HFF-Myc (cell line): ENCODE measurements around the gene CLEC3B.

Source experiments
- DNase-seq: peaks from one replicate; pipeline ENCODE4 v3.0.0-alpha.2; 2011; ENCODE audit warnings: low read depth; ENCODE audit errors: extremely low read depth
- H3K4me3 ChIP-seq: replicated peaks from 2 replicates; pipeline ENCODE4 v1.5.1; 2011; ENCODE audit warnings: low read depth, mild to moderate bottlenecking, control low read depth, low read length
- CTCF ChIP-seq: IDR thresholded peaks from 2 replicates; pipeline ENCODE4 v1.5.1; 2012; ENCODE audit warnings: mild to moderate bottlenecking, low read depth, low read length, control low read depth; ENCODE audit errors: missing control alignments

Gene CLEC3B

GRCh38 chr3:45037720-45038455 is 11.8 kb downstream of the CLEC3B start:
- peak; percentile 95 for DNase-seq
- H3K4me3 ChIP-seq, result no peak overlapping the region
- peak; percentile 95 for TF ChIP-seq CTCF

GRCh38 chr3:45041666-45042065 is 15.6 kb downstream of the CLEC3B start:
- no peak for TF ChIP-seq CTCF
- H3K4me3 ChIP-seq, result no peak overlapping the region
- no peak for DNase-seq

GRCh38 chr3:45042162-45042561 is 16.1 kb downstream of the CLEC3B start:
- no peak for DNase-seq
- no peak overlapping the region for H3K4me3 ChIP-seq
- no peak for TF ChIP-seq CTCF

GRCh38 chr3:45043728-45044299 is 17.7 kb downstream of the CLEC3B start:
- no peak overlapping the region for H3K4me3 ChIP-seq
- DNase-seq, result peak; percentile 77
- TF ChIP-seq CTCF, result peak; percentile 24

- no peak for TF ChIP-seq CTCF
- DNase-seq, result no peak
- no peak overlapping the region for H3K4me3 ChIP-seq
These were observed 22.1 kb downstream of the CLEC3B start for GRCh38 chr3:45048244-45048643.

- H3K4me3 ChIP-seq, result no peak overlapping the region
- DNase-seq, result no peak
- TF ChIP-seq CTCF, result no peak
These were observed 23.7 kb downstream of the CLEC3B start for GRCh38 chr3:45049807-45050206.
